Neural cell (in vitro differentiated cells): Measurements from ENCODE around the gene CPA3.

Experiments used
- CTCF ChIP-seq: fragments of 450-650 bp; IDR thresholded peaks from 2 replicates; pipeline ENCODE4 v1.5.1; 2014; ENCODE audit warnings: antibody characterized with exemption, mild to moderate bottlenecking, moderate library complexity; ENCODE audit not compliant: poor library complexity, severe bottlenecking
- RAD21 ChIP-seq: fragments of 450-650 bp; conservative IDR thresholded peaks from 2 replicates; pipeline ENCODE4 v1.6.1; 2014; ENCODE audit warnings: antibody characterized with exemption, mild to moderate bottlenecking, moderate library complexity

- TF ChIP-seq CTCF (no peak), RAD21 (no peak)
These were observed 8.7 kb upstream of the CPA3 start for GRCh38 chr3:148856384-148856783.
